Measurements from ENCODE around the gene POLK.

DNA sequence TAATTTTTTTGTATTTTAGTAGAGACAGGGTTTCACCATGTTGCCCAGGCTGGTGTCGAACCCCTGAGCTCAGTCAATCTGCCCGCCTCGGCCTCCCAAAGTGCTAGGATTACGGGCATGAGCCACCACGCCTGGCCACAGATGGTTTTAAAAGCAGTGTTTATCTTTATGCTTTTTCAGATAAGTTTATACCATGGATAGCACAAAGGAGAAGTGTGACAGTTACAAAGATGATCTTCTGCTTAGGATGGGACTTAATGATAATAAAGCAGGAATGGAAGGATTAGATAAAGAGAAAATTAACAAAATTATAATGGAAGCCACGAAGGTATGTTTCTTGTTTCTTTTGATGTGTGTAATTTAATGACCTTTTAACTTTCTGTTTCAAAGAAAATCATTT, 35.1 kb downstream of the POLK start:
- no peak for TF ChIP-seq EZH2 (IDR thresholded peaks at IDR 0.05; ENCODE audit: insufficient read depth, poor library complexity, severe bottlenecking)
- no peak for TF ChIP-seq EZH2phosphoT487 (IDR thresholded peaks at IDR 0.05; ENCODE audit: insufficient read depth, low read depth)
